ENCODE data around the gene PUSL1. TPM values are rescaled to one million over a fixed set of nuclear protein-coding genes. Genes with fewer than 3 reads are reported as not detected.

The PUSL1 gene
- total RNA-seq, 4 donors from 2014 or later: 42.3 to 62.1 (median 53.7) TPM

- intact Hi-C loops (cut with DNase I; ENCODE audit: low total_unique reads): no loop called here
- no peak for DNase-seq (ENCODE audit: low spot score in 2 of 2)
- TF ChIP-seq CTCF (IDR thresholded peaks at IDR 0.05) (no peak), POLR2A (IDR thresholded peaks at IDR 0.05) (no peak)
- 91% methylated on average over 16 to 19 of the region's 22 CpGs for WGBS, 2 donors
- H3K4me3 ChIP-seq (ENCODE audit: low read depth, poor library complexity, severe bottlenecking): no peak overlapping the region
These were observed 8.6 kb upstream of the PUSL1 start for GRCh38 chr1:1299686-1300351.

GRCh38 chr1:1300352-1300739 is 8.1 kb upstream of the PUSL1 start:
- no peak overlapping the region for H3K4me3 ChIP-seq (ENCODE audit: low read depth, poor library complexity, severe bottlenecking)
- TF ChIP-seq CTCF (IDR thresholded peaks at IDR 0.05): no peak
- TF ChIP-seq POLR2A (IDR thresholded peaks at IDR 0.05): no peak
- intact Hi-C loops (cut with DNase I; ENCODE audit: low total_unique reads): no loop called here
- 80 to 86% methylated on average over 9 to 11 of the region's 12 CpGs for WGBS, 2 donors
- no peak for DNase-seq (ENCODE audit: low spot score in 2 of 2)

- TF ChIP-seq POLR2A (IDR thresholded peaks at IDR 0.05) (no peak), CTCF (IDR thresholded peaks at IDR 0.05) (no peak)
- WGBS, 2 donors: 91 to 92% methylated on average over 4 of the region's 9 CpGs
- H3K4me3 ChIP-seq (ENCODE audit: low read depth, poor library complexity, severe bottlenecking): no peak overlapping the region
- DNase-seq (ENCODE audit: low spot score in 2 of 2): no peak
- intact Hi-C loops (cut with DNase I; ENCODE audit: low total_unique reads): no loop called here
These were observed 6.4 kb upstream of the PUSL1 start for GRCh38 chr1:1302006-1302430.

GRCh38 chr1:1302951-1303509 is 5.4 kb upstream of the PUSL1 start:
- TF ChIP-seq CTCF (IDR thresholded peaks at IDR 0.05) (no peak), POLR2A (IDR thresholded peaks at IDR 0.05) (no peak)
- WGBS, 2 donors: 40 to 54% methylated on average over 6 to 21 of the region's 31 CpGs
- intact Hi-C loops (cut with DNase I; ENCODE audit: low total_unique reads): no loop called here
- DNase-seq (ENCODE audit: low spot score in 2 of 2): no peak
- H3K4me3 ChIP-seq (ENCODE audit: low read depth, poor library complexity, severe bottlenecking): no peak overlapping the region

- intact Hi-C loops (cut with DNase I; ENCODE audit: low total_unique reads): no loop called here
- H3K4me3 ChIP-seq (ENCODE audit: low read depth, poor library complexity, severe bottlenecking): no peak overlapping the region
- no peak for DNase-seq (ENCODE audit: low spot score in 2 of 2)
- 31 to 57% methylated on average over 5 to 13 of the region's 13 CpGs for WGBS, 2 donors
- no peak for TF ChIP-seq CTCF (IDR thresholded peaks at IDR 0.05)
- no peak for TF ChIP-seq POLR2A (IDR thresholded peaks at IDR 0.05)
These were observed 4.7 kb upstream of the PUSL1 start for GRCh38 chr1:1303736-1304135.

All from lower leg skin (tissue), 4 donors.